ENCODE results near the gene UGT1A5. TPM values are rescaled to one million over a fixed set of nuclear protein-coding genes. Genes with fewer than 3 reads are reported as not detected.

UGT1A5 gene
- total and polyA plus RNA-seq, 2 of the 13 experiments (the other 11 are each of a cell fraction or from before 2014, with no cell fraction given): not detected

GRCh38 chr2:233745073-233745755 lies 32.5 kb downstream of the UGT1A5 start (continued):
- TF ChIP-seq CSRNP1 (CRISPR knock-in tag; IDR thresholded peaks at IDR 0.05) (no peak), ZNF329 (CRISPR knock-in tag; IDR thresholded peaks at IDR 0.05; ENCODE audit: low read depth) (0 out of 2 replicates have a peak, but pooled peaks have one; percentile 37), ZBTB2 (CRISPR knock-in tag; IDR thresholded peaks at IDR 0.05; ENCODE audit: low read depth) (0 out of 2 replicates have a peak, but pooled peaks have one; percentile 35), ZNF749 (CRISPR knock-in tag; IDR thresholded peaks at IDR 0.05; ENCODE audit: borderline replicate concordance) (peak; percentile 35; the same call in 1 of the 2 replicates), ZNF816 (CRISPR knock-in tag; IDR thresholded peaks at IDR 0.05; ENCODE audit: borderline replicate concordance) (peak; percentile 88; the same call in 1 of the 2 replicates), IKZF4 (CRISPR knock-in tag; IDR thresholded peaks at IDR 0.05; ENCODE audit: borderline replicate concordance, low read depth, not compliant biosample characterization) (no peak), PREB (CRISPR knock-in tag; IDR thresholded peaks at IDR 0.05) (no peak), XRCC5 (optimal IDR thresholded peaks at IDR 0.05; ENCODE audit: low read length) (peak; percentile 15), EEA1 (CRISPR knock-in tag; IDR thresholded peaks at IDR 0.05; ENCODE audit: borderline replicate concordance) (no peak), ZBTB49 (CRISPR knock-in tag; IDR thresholded peaks at IDR 0.05; ENCODE audit: borderline replicate concordance) (no peak), DBP (CRISPR knock-in tag; IDR thresholded peaks at IDR 0.05; ENCODE audit: not compliant biosample characterization) (peak; percentile 52), ZNF724P (CRISPR knock-in tag; IDR thresholded peaks at IDR 0.05; ENCODE audit: borderline replicate concordance) (peak; percentile 46; the same call in 1 of the 2 replicates), ELF1 (CRISPR knock-in tag; IDR thresholded peaks at IDR 0.05) (peak; percentile 50), TFAP4 (IDR thresholded peaks at IDR 0.05; ENCODE audit: borderline replicate concordance, low read depth) (peak; percentile 71; the same call in 1 of the 2 replicates), SP5 (CRISPR knock-in tag; IDR thresholded peaks at IDR 0.05; ENCODE audit: borderline replicate concordance, low read depth) (peak; percentile 80), FOXO1 (CRISPR knock-in tag; IDR thresholded peaks at IDR 0.05) (peak; percentile 97), ZSCAN31 (CRISPR knock-in tag; IDR thresholded peaks at IDR 0.05; ENCODE audit: low read depth) (peak; percentile 59; the same call in 1 of the 2 replicates), ZNF746 (CRISPR knock-in tag; IDR thresholded peaks at IDR 0.05) (peak; percentile 82; the same call in 1 of the 2 replicates), MLLT10 (CRISPR knock-in tag; IDR thresholded peaks at IDR 0.05) (no peak)

Measured in HepG2 (cell line).